ENCODE measurements around the gene MAN1C1.

- TF ChIP-seq CTCF (IDR thresholded peaks at IDR 0.05) = no peak
- no peak for TF ChIP-seq EZH2 (IDR thresholded peaks at IDR 0.05)
- no peak for TF ChIP-seq EZH2phosphoT487 (IDR thresholded peaks at IDR 0.05)
Measured at GRCh38 chr1:25677193-25677773, 60.7 kb downstream of the MAN1C1 start.

All from neural progenitor cell (in vitro differentiated cells).